ENCODE measurements around the gene INSM1. TPM values are rescaled to one million over a fixed set of nuclear protein-coding genes. Genes with fewer than 3 reads are reported as not detected.

Gene INSM1
- polyA plus RNA-seq, 1 experiment = not detected

- no peak for TF ChIP-seq CTCF (IDR thresholded peaks at IDR 0.05; ENCODE audit: insufficient read depth, low read depth, low read length)
- peaks cover 11% of the 10 kb centered on the region for H3K27me3 ChIP-seq (ENCODE audit: control insufficient read depth, insufficient read depth, low read length)
- no peaks in the 10 kb centered on the region for H3K36me3 ChIP-seq (ENCODE audit: control insufficient read depth, insufficient read depth, low read length)
- H3K4me3 ChIP-seq (ENCODE audit: low read depth, low read length) = no peak overlapping the region
- CTCF ChIA-PET = interaction anchor here (1.4 kb wide), 1 partner anchor 8 kb away, joined by 3 read pairs; no protein-coding TSS in a partner anchor
- POLR2A ChIA-PET = no interaction called here
- no peak for DNase-seq (ENCODE audit: low read depth)
Measured at GRCh38 chr20:20375862-20376261, 8.0 kb downstream of the INSM1 start.

- no peaks in the 10 kb centered on the region for H3K36me3 ChIP-seq (ENCODE audit: control insufficient read depth, insufficient read depth, low read length)
- DNase-seq (ENCODE audit: low read depth) = no peak
- ChIA-PET CTCF (no interaction called here), POLR2A (no interaction called here)
- H3K27me3 ChIP-seq (ENCODE audit: control insufficient read depth, insufficient read depth, low read length) = no peaks in the 10 kb centered on the region
- no peak overlapping the region for H3K4me3 ChIP-seq (ENCODE audit: low read depth, low read length)
- TF ChIP-seq CTCF (IDR thresholded peaks at IDR 0.05; ENCODE audit: insufficient read depth, low read depth, low read length) = no peak
Measured at GRCh38 chr20:20386192-20386591, 18.3 kb downstream of the INSM1 start.

- CTCF ChIA-PET = interaction anchor here (1.0 kb wide), 1 partner anchor 17 kb away, joined by 3 read pairs; no protein-coding TSS in a partner anchor
- DNase-seq (ENCODE audit: low read depth) = no peak
Measured at GRCh38 chr20:20390393-20390792, 22.5 kb downstream of the INSM1 start.

GRCh38 chr20:20391115-20391514 is 23.2 kb downstream of the INSM1 start:
- no peak overlapping the region for H3K4me3 ChIP-seq (ENCODE audit: low read depth, low read length)
- no peak for DNase-seq (ENCODE audit: low read depth)
- CTCF ChIA-PET = interaction anchor here (1.0 kb wide), 1 partner anchor 18 kb away, joined by 3 read pairs; no protein-coding TSS in a partner anchor
- no peak for TF ChIP-seq CTCF (IDR thresholded peaks at IDR 0.05; ENCODE audit: insufficient read depth, low read depth, low read length)
- no peaks in the 10 kb centered on the region for H3K27me3 ChIP-seq (ENCODE audit: control insufficient read depth, insufficient read depth, low read length)
- POLR2A ChIA-PET = no interaction called here
- no peaks in the 10 kb centered on the region for H3K36me3 ChIP-seq (ENCODE audit: control insufficient read depth, insufficient read depth, low read length)

More at GRCh38 chr20:20390393-20390792, 22.5 kb downstream of the INSM1 start:
- Histone ChIP-seq H3K27me3 (ENCODE audit: control insufficient read depth, insufficient read depth, low read length) (no peaks in the 10 kb centered on the region), H3K4me3 (ENCODE audit: low read depth, low read length) (no peak overlapping the region), H3K36me3 (ENCODE audit: control insufficient read depth, insufficient read depth, low read length) (no peaks in the 10 kb centered on the region)
- POLR2A ChIA-PET = no interaction called here
- no peak for TF ChIP-seq CTCF (IDR thresholded peaks at IDR 0.05; ENCODE audit: insufficient read depth, low read depth, low read length)

- POLR2A ChIA-PET = no interaction called here
- H3K4me3 ChIP-seq (ENCODE audit: low read depth, low read length) = no peak overlapping the region
- no peak for TF ChIP-seq CTCF (IDR thresholded peaks at IDR 0.05; ENCODE audit: insufficient read depth, low read depth, low read length)
- H3K36me3 ChIP-seq (ENCODE audit: control insufficient read depth, insufficient read depth, low read length) = no peaks in the 10 kb centered on the region
- no peak for DNase-seq (ENCODE audit: low read depth)
- H3K27me3 ChIP-seq (ENCODE audit: control insufficient read depth, insufficient read depth, low read length) = no peaks in the 10 kb centered on the region
- CTCF ChIA-PET = no interaction called here
Measured at GRCh38 chr20:20391766-20392165, 23.9 kb downstream of the INSM1 start.

All from BJ (cell line).